Glomerular endothelial cell (primary cell): ENCODE data around the gene ACBD7. TPM values are rescaled to one million over a fixed set of nuclear protein-coding genes. Genes with fewer than 3 reads are reported as not detected.

Experiments used
- DNase-seq: peaks from one replicate; pipeline ENCODE4 v3.0.0-alpha.2; 2011; ENCODE audit warnings: low read depth, low spot score; ENCODE audit errors: extremely low read depth
- total RNA-seq: library from RNA; depleted of rRNA; stranded (reverse); fragments of >200 nt; gene quantifications from 2 replicates; pipeline ENCODE4 v1.2.3, GENCODE V29; 2015

ACBD7 gene
- total RNA-seq, 1 donor from 2014 or later, result 1.4 TPM

DNA sequence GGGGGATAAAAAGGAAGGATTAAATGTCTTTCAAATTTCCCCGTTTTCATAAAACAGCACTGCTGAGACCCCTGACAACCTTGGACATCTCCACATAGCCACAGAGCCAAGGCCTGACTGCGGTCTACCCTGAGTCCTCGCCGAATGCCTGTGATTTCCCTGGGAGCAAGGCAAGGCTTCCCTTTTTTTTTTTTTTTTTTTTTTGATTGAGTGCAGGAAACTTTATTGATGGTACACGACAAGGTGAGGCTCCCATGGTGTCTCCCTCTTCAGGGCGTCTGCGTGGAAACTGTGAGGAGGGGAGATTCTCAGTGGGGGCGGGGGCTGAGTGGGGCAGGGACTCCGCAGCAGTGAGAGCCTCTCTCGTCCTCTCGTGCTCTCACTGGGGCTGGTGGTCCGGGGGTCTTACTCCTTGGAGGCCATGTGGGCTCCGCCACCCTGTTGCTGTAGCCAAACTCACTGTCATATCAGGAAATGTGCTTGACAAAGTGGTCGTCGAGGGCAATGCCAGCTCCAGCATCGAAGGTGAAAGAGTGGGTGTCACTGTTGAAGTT is 4.4 kb upstream of the ACBD7 start:
- no peak for DNase-seq

DNA sequence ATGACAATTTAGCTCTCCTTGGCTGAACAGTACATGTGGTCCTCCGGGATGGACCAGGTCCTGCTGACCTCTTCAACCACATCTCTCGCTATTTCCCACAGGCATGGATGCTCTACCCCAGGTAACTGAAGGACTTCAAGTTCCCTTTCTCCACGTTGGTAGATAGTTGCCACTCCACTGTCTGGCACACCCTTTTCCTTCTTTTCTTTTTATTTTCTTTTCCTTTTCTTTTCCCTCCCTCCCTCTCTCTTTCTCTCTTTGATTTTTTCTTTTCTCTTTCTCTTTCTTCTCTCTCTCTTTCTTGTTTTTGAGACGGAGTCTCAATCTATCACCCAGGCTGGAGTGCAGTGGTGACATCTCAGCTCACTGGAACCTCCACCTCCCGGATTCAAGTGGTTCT is 2.8 kb upstream of the ACBD7 start:
- no peak for DNase-seq

DNA sequence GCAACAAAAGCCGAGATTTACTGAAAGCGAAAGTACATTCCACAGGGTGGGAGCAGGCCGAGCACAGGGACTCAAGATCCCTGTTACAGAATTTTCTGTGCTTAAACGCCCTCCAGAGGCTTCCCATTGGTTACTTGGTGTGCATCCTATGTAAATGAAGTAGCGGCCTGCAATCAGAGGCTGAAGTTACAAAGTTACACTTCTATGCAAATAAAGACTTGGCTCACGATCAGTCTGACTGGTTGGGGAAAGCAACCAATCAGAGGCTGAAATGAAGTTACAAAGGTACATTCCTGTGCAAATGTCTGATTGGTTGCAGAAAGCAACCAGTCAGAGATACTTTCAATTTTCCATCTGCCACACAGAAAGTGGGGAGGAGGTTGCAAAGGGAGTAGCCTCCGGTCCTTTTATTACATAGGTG is 4.1 kb downstream of the ACBD7 start:
- peak; percentile 94 for DNase-seq

- no peak for DNase-seq
Measured at GRCh38 chr10:15083674-15084501, 4.7 kb downstream of the ACBD7 start.

- DNase-seq, result no peak
Measured at GRCh38 chr10:15075421-15075820, 13.2 kb downstream of the ACBD7 start.

DNA sequence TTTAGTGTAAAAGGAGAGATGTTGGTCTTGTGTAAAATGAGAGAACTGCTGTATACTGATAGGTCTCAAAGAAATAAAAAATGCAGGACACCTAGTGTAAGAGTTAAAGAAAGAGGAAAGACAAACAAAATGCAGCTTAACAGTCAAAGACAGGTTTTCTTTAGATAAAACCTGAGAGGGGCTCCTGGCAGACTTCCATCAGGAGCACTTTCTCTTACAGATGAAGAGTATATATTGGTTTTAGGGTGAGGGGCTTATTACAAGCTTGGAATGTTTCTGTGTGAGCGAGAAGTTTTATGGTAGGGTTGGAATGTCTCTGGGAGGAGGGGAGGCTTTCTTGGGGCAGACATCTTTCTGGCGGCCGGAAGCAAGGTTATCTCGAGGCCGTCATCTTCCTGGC is 16.2 kb downstream of the ACBD7 start:
- DNase-seq, result no peak

DNA sequence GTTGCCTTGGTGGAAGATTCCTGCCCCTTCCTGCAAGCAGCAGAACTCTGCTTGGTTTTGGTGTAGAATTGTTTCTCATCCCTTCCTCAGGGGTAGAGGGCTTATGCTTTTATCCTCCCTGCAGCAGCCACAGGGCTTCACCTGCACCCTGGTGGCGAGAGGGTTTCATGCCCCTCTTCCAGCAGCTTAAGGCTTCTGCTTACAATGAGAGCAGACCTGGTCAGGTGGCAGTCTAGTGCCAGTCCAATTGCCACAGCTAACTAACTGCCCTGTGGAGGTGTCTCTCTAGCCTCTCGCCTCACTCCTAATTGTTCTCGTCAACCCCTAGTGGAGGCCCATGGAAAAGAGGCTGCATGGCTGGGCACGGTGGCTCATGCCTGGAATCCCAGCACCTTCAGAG is 19.3 kb downstream of the ACBD7 start:
- no peak for DNase-seq

DNA sequence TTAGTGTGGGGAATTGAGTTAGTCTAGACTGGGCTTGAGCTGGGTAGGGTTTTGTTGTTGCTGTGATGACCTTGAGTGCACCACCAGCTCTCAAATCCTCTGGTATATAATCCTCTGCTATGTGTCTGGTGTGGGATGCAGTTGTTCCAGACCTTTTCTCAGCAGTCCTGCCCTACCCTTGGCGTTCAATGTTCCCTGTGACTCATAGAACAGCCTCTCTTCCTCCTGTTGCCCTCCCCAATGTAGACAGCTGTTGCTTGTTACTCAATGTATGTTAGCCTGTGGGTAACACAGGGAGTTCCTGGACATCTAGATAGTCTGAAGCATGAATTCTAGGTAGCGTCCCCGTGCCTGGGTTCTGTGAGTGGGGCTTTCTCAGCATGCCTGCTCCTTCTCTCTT is 19.8 kb downstream of the ACBD7 start:
- DNase-seq, result no peak

- DNase-seq, result no peak
Measured at GRCh38 chr10:15067154-15067553, 21.4 kb downstream of the ACBD7 start.

- no peak for DNase-seq
Measured at GRCh38 chr10:15060638-15061037, 27.9 kb downstream of the ACBD7 start.

GRCh38 chr10:15059914-15060313 is 28.7 kb downstream of the ACBD7 start:
- no peak for DNase-seq

GRCh38 chr10:15058689-15059088 is 29.9 kb downstream of the ACBD7 start:
- no peak for DNase-seq

DNA sequence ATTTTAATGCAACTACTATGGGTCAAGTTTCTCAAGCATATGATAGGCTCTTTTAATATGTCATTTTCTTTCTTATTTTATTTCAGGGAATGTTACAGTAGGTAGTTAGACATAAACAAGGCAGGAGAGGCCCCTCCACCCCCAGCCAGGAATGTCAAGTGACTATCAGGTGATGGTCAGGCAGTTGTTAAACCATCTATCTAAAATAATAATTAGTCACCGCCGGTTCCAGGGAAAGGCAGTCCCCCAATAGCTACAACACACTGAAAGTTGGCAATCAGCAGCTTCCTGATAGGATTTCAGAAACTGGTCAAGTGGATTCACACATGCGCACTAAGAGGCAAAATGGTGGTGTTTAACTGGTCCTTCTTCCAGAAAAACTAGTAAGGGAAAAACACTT is 35.5 kb downstream of the ACBD7 start:
- no peak for DNase-seq

GRCh38 chr10:15052121-15052520 is 36.5 kb downstream of the ACBD7 start:
- no peak for DNase-seq

DNA sequence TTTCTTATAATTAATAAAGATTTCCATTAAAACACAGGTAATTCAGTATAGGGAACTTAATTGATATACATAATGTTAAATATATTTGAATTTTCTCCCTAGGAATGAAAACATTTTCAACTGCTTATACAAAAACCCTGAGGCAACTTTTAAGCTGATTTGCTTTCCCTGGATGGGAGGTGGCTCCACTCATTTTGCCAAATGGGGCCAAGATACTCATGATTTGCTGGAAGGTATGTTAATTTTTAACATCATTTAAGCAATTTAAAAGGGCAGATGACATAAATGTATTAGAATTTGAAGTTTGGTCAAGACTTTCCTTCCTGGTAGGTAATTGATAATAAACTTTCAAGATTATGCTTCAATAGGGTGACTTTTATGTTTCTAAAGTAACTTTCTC is 39.0 kb downstream of the ACBD7 start:
- no peak for DNase-seq

DNA sequence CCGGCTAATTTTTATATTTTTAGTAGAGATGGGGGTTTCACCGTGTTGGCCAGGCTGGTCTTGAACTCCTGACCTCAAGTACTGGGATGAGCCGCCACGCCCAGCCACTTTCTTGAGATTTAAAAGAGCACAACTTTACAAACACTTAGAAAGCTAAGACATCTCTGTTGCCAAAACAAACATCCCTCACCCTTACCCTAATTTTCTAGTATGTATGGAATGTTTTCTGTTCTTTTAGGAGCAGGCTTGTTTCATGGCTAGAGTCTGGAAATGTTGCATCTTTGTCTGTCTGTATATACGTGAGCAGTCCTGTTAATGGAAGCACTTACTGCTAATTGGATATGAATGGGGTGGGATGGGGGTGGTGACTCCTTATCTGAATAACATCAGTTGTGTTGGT is 42.0 kb downstream of the ACBD7 start:
- DNase-seq, result no peak

GRCh38 chr10:15045380-15045779 is 43.2 kb downstream of the ACBD7 start:
- no peak for DNase-seq

GRCh38 chr10:15043674-15044073 is 44.9 kb downstream of the ACBD7 start, which contains the start of gene OLAH:
OLAH (plus strand) TSS chr10:15043943; CDS start chr10:15047289, 3,346 bp downstream.
- no peak for DNase-seq

DNA sequence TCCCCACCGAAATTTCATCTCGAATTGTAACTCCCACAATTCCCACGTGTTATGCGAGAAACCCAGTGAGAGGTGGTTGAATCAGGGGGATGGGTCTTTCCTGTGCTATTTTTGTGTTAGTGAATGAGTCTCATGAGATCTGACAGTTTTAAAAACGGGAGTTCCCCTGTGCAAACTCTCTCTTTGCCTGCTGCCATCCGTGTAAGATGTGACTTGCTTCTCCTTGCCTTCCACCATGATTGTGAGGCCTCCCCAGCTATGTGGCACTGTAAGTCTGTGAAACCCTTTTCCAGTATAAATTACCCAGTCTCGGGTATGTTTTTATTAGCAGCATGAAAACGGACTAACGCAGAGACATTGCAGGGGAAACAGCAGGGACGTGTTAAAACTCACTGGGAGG is 50.2 kb downstream of the ACBD7 start:
- no peak for DNase-seq

DNA sequence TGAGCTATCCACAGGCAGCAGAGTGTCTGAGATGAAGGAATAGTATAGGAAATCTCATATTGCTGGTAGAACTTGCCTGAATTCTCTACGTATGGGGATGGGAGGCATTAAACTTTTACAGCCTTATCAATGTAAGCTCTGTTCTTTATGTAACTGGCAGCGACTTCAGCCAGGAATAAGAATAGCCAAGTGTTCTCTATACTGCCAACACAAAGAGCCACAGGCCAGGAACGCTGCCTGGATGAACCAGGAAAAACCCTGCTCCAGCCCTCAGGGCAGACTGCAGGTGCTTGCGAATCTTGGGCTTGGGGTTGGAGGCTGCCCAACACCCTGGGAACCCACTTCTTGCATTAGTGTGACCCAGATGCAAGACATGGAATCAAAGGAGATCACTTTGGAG is 50.9 kb downstream of the ACBD7 start:
- DNase-seq, result no peak

DNA sequence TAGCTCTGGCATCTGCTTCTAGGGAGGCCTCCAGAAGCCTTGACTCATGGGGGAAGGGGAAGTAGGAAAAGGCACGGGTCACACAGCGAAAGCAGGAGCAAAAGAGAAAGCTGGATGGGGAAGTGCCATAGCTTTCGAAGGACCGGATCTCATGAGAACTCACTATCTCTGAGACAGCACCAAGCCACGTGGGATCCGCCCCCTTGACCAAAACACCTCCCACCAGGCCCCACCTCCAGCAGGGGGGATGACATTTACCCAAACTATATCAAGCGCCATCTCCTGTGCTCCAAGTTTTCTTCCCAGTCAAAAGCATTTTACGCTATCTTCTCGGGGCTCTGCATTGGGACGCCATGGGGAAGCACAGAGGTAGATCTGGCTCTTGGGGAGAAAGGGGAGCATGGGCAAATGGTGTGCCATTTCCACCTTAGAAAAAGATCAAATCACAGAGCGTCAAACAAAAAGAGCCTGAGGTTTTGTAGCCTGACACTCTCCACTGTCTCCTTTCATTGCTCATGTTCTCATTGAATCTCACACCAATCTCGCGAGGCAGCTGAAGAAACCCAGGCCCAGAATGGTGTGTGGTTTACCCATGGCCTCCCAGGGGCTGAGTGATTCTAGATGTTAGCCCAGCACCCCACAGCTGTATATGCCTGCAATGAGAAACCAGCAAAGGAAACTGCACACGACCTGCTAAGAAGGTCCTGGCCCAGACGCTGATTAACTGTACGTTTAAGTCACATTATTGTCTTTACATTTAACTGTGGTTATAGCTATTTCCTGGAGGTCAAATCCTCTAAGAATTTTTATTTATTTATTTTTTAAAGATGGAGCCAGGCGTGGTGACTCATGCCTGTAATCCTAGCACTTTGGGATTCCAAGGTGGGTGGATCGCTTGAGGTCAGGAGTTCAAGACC is 52.9 kb downstream of the ACBD7 start:
- no peak for DNase-seq
